PC-9 (cell line): Measurements from ENCODE around the gene SP6.

Experiments used
- CTCF ChIP-seq: fragments of 200-600 bp; sonication (generic); conservative IDR thresholded peaks from 2 replicates; pipeline ENCODE4 v1.6.1; 2017; ENCODE audit warnings: mixed run types, antibody characterized with exemption, mild to moderate bottlenecking, moderate library complexity
- EZH2 ChIP-seq: fragments of 200-600 bp; sonication (generic); IDR thresholded peaks from 2 replicates; pipeline ENCODE4 v1.8.0; 2017; ENCODE audit warnings: antibody characterized with exemption, low read depth

GRCh38 chr17:47810200-47810821 is 40.7 kb downstream of the SP6 start:
- TF ChIP-seq CTCF = no peak
- no peak for TF ChIP-seq EZH2
